ENCODE measurements around the gene FOXQ1.

The FOXQ1 gene

GRCh38 chr6:1363729-1364572 lies 52.1 kb downstream of the FOXQ1 start:
- DNase-seq, result no peak
